Left cardiac atrium (tissue), 4 donors: Measurements from ENCODE around the gene NCOA5. TPM values are rescaled to one million over a fixed set of nuclear protein-coding genes. Genes with fewer than 3 reads are reported as not detected.

Experiments used
- ATAC-seq, 2 donors: fragments of 200-7000 bp; cut with Tn5 transposase; one replicate each; pipeline ENCODE4 v1.9.1; 2020; ENCODE audit warnings: mild to moderate bottlenecking in 2 of 2, moderate library complexity in 2 of 2
- DNase-seq: peaks from one replicate; pipeline ENCODE4 v3.0.0-alpha.2; 2020
- intact Hi-C, 2 donors: fragments of 100-400 bp; cut with DNase I; formaldehyde crosslinking; loops; one replicate each; pipeline versions ENCODE4 v1.14.1 to v1.15.1; 2022 to 2023
- long read RNA-seq: library from polyadenylated mRNA; unstranded; transcript quantifications from one replicate; pipeline ENCODE4 v2.0.0, GENCODE V29; 2021
- total RNA-seq, 2 donors: library from RNA; stranded (reverse); fragmentation: NEBNext Ultra II Directional; extraction: Animal tissue kit (Norgen Biotek cat#: 25700); gene quantifications; one replicate each; pipeline ENCODE4 v1.2.1, GENCODE V29; 2021
- donor health status: DM: no; HTN: yes; CAD: no.
- donor health status: DM: no; HTN: yes; CAD: no; lungs with severe emphysema.
- donor health status: DM: yes; HTN: yes; CAD: no.
- donor health status: Dilated cardiomyopathy.

NCOA5 gene
- 10 to 100 TPM; 19.6 to 21.1 TPM for total RNA-seq
- long read RNA-seq, transcript NCOA5-201 (8 exons, 3,220 nt), result major isoform, 8 of 24 reads
- long read RNA-seq, partial matches to known transcripts, result 10 of 24 reads
- long read RNA-seq, other reads (novel, unspliced or antisense), result 6 of 24 reads

DNA sequence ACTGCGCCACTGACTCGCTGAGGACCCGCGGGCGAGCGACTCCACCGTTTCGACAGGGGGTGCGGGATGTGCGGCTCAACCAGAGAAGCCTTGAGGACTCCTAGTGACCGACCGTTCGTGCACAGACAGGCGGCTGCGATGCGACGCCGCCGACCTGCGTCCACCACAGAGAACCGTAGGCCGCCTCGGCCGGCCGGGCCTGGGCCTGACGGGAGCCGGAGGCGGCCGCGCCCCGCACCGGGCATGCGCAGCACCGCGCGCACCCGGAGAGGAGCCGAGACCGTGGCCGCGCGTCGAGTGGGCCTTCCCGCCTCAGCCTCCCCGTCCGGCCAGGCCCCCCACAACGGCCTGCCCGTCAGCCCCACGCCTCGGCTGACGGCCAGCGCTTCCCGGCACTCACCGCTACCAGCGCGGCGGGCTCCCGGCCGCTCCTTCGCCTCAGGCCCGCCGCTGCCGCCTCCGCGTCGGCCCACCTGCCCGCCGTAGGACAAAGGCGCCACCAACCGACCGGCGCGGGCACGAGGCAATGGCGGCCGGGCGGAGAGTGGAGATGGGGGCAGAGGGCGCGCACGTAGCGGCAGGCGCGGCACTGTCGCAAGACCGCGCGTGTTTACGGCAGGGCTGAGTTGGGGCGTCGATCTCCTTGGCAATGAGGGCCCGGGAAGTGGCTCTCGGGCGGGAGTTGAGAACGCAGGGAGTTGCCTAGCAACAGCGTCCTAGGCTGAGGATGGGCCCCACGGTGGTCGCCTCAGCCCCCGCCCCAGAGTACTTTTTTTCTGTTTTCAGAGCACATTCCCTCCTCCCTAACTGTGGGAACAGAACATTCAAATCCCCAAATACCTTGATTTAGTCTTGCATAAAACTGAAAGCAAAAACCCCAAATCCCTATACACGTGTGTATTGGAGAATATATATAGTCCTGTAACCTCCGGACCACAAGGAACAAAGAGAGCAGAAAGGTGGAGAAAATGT lies at the start of gene NCOA5:
Gene NCOA5, minus strand, starts transcription at position 546 of the 972 bp plus-strand sequence. CDS start 10,538 bp downstream, outside the sequence.
- intact Hi-C loops, result no loop called here
- DNase-seq (peak; percentile 97), ATAC-seq (peak; percentile 98 to 99)

DNA sequence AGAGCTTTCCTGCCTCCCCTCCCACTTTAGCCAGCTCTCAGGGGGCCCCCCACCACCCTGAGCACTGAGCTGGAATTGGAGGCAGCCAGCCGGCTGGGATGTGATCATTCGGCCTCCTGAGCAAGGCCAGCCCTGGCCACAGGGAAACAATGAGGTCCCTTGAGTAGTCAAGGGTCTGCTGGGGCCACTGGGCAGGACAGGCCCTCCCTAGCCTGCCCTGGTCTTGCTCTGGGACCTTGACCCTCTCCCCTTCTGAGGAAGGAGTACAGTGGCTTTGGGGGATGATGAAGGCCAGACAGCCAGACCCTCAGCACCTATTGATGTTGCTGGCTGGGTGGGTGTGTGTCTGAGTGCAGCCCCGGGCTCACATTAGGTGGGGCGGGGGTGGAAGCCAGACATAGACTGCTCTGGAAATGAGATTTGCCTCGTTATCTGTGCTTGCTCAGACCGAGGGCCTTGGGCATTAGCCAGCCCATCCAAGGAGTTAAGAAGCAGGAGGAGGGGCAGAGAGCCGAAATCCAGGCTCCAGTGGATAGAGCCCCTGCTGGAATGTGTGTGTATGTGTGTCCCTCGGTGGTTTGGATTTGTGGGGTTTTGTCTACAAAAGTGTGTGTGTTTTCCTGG lies 49.6 kb upstream of the NCOA5 start:
- DNase-seq, result no peak
- no peak for ATAC-seq
- intact Hi-C loops, result no loop called here

DNA sequence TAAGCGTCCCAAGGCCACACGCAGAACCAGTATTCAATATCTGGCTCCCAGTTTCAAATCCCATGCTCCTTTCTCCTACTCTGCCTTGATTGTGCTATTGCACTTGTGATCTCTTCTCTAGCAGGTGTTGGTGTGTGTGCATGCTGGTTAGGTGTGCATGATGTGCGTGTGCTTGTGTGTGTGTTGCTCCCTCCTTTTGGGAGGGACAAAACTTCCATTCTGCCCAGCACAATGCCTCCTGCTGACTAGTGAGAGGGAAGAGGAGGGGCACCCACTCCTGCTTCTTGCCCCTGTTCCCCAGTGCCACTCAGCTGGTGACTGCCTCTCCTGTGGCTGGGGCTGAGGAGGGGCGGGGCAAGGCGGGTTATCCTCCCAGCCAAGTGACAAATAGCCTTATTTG lies 48.1 kb upstream of the NCOA5 start:
- no peak for ATAC-seq
- intact Hi-C loops, result no loop called here

DNA sequence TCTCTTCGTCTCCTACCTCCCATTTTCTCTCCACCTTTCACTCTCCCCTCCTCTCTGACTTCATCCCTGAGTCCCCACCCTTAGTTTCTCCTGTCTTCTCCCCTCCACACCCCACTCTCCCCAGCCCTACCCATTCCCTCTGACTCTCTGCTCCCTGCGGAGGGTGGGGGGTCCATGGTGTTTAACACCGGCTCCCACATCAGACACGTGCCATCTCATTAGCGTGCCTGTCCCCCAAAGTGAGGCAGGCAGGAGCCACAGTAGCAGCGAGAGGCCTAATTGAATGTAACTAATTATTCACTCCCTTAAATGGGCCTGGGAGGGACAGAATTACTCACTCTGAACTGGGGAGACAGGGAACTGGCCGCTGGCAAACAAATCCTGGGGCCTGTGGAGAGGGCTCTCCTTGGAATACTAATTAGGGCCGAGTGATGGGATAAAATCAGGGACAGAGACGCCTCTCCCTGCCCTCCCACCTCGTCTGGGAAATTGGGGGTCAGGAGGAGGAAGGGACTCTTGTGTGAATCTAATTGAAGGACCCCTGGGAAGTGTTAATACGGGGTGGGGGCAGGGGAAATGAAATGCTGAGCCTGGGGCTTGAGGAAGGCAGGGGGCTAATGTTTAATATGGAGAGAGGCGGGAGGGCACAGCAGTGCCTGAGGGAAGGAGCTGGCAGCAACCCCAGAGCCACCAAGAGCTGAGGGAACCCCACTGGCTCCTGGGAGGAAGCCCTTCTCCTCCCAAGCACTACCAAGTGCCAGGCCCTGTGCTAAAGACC lies 46.3 kb upstream of the NCOA5 start:
- intact Hi-C loops, result no loop called here
- no peak for ATAC-seq

More for the DNA sequence above, 48.1 kb upstream of the NCOA5 start:
- no peak for DNase-seq

DNA sequence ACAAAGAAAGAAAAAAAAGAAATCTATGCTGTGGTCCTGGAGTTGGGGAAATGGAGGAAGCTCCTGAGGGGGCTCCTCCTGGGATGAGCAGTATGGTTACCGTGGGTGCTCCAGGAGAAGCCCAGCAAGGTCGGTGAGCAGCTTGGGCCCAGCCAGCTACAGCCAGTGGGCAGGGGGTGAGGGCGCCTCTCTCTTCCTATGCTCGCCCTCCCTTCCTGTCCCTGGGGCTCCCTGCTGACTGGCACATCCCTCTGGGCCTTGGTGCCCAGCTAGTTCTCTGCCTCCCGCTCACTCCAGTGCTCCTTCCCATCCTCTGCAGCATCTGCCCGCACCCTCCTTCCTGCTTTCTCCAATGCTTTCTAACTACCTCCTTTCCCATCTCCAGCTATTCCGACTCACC lies 45.0 kb upstream of the NCOA5 start:
- ATAC-seq, result no peak
- intact Hi-C loops, result loop anchor here in 1 of 2 donors (5.0 kb wide), 1 partner anchor 213 kb away; no protein-coding TSS in a partner anchor
- no peak for DNase-seq

More for the DNA sequence above, 46.3 kb upstream of the NCOA5 start:
- DNase-seq, result no peak

DNA sequence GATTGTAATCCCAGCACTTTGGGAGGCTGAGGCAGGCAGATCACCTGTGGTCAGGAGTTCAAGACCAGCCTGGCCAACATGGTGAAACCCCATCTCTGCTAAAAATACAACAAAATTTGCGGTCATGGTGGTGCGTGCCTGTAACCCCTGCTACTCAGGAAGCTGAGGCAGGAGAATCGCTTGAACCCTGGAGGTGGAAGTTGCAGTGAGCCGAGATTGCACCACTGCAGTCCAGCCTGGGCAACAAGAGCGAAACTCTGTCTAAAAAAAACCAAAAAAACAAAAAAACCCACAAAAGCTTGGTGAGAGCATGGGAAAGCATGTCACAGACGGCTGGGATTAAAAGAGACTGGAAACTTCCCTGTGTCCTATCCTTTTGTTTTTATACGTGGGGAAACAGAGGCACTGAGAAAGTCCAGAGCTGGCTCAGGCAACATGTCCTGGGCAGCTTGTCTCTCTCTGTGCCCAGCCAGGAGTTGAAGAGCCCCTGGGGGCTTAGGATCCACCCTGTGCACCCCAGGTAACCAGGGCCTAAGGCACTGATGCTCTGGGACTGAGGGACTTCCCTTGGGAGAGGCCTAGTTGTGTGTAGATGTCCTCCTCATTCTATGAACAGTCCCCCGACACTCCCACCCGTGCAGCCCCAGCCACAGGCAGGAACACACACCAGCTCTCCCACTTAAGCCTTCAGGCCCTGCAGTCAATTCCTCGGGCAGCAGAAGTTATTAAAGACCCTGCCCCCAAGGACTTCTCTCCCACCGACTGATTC lies 44.3 kb upstream of the NCOA5 start:
- intact Hi-C loops, result loop anchor here (2.0 to 5.0 kb wide), 2 partner anchors 175 to 213 kb away; partner anchors contain the start of gene CDH22 (in 1 of the 2)
- DNase-seq (no peak), ATAC-seq (no peak)

DNA sequence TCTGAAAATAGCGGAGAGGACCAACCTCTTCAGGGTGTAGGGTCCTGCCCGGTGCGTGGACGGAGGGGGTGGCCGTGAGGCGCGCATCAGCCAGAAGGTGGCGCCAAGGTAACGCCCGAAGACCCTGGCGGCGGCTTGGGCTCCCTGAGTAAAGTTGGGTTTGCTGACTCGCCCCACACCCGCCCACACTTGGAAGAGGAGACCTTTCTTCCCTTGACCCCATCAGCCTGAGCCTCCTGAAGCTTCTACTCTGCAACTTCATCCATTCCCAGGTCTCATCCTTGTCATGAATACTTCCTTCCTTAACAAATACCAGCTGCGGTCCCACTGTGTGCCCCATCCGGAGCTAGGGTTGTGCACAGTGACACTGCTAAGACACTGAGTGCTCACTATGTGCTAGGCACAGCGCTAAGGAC lies 43.0 kb upstream of the NCOA5 start:
- peak; percentile 77 for DNase-seq
- peak; percentile 89 to 92 for ATAC-seq
- intact Hi-C loops, result loop anchor here (1.0 to 5.0 kb wide), 3 partner anchors 176 to 217 kb away; partner anchors contain the start of gene CDH22 (in 1 of the 2)

DNA sequence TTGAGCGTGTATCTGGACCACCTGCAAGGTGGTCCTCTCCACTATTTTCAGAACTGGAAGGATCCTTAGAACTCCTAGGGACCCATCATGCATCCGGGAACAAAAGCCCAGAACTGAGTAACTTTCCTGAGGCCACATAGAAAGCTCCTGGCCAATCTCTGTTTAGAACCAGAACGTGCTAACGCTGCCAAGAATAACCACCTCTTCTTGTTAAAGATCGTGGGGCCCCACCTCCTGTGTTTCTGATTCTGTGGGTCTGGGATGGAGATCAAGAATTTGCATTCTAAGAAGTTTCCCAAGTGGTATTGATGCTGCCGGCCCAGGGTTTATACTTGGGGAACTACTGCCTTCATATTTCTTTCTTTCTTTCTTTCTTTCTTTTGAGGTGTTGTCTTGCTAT lies 41.6 kb upstream of the NCOA5 start:
- no peak for ATAC-seq
- intact Hi-C loops, result loop anchor here in 1 of 2 donors (5.0 kb wide), 1 partner anchor 216 kb away; no protein-coding TSS in a partner anchor
- DNase-seq, result no peak

DNA sequence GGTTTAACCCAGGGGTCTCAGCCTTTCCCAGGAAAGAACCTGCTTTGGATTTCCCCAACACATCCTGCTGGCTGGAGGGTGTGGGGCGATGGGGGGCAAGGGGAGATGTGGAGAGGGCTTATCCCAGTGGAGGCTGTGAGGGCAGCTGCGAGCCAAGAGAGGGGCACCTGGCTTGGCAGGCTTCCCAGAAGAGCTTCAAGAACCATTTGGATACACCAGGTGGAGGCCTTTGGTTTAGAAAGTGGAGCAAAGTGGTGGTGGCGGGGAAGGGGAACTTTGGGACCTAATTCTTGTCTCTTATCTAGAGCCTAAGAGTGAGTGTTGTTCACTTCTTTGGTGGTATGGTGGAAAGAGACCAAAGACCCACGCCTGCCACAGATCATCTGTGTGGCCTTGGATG lies 40.8 kb upstream of the NCOA5 start:
- intact Hi-C loops, result loop anchor here in 1 of 2 donors (5.0 kb wide), 1 partner anchor 217 kb away; no protein-coding TSS in a partner anchor
- ATAC-seq, result no peak
- no peak for DNase-seq

DNA sequence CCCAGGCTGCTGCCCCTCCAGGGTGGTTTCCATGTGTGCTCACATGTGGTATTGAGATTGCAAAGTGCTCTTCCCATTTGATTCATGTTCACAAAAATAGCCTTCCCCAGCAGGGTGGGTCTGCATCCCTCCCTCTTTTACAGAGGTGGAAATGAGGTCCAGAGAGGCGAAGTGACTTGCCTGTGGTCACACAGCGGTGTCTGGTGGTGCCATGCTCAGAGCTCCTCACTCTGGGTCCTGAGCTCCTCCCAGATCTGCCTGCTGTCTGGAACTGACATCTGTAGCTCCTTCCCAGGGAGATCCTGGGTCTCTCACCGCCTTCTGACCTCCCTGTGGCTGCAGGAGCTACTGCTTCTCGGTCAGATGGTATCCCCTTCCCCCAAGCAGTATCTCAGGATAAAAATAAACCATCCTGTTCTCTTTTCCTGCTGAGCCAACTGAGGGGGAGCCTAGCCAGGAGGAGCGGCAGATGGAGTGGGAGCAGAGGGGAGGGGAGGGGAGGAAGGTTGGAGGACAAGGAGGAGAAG lies 40.3 kb upstream of the NCOA5 start:
- intact Hi-C loops, result loop anchor here in 1 of 2 donors (5.0 kb wide), 1 partner anchor 217 kb away; no protein-coding TSS in a partner anchor
- no peak for ATAC-seq
- DNase-seq, result no peak

DNA sequence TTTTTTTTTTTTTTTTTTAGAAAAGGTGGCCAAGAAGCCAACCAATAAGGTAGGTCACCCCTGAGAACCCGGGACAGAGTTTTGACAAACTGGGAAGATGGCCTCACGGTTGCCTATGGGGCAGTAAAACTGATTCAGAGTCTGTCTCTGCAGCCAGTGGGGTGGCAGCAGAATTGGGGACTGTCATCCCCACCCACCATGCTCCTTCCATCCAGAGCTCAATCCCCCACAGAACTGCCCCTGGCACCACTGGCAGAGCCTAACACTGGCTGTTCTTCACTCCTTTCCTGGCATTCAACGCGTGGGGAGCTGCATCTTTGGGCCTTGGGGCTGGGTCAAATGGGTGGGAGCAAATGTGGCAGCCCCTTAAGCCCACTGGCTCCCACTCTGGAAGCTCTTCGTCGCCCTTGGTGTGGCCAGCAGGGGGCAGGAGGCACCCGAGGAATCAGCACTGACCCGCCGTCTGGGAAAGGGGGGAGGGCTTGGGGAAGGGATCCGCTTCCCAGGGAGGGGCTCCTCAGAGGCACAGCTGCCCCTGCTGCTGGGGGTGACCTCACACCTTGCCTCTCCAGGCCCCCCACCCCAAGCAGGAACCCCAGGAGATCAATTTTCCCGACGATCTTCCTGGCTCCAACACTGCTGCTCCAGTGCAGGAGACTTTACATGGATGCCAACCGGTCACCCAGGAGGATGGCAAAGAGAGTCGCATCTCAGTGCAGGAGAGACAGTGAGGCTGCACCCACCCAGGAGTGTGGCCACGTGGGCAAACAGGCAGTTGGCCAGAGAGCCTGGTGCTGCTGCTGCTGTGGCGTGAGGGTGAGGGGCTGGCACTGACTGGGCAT lies 38.8 kb upstream of the NCOA5 start:
- intact Hi-C loops, result no loop called here
- ATAC-seq (peak in 1 of 2 donors; percentile 51), DNase-seq (peak; percentile 50)

DNA sequence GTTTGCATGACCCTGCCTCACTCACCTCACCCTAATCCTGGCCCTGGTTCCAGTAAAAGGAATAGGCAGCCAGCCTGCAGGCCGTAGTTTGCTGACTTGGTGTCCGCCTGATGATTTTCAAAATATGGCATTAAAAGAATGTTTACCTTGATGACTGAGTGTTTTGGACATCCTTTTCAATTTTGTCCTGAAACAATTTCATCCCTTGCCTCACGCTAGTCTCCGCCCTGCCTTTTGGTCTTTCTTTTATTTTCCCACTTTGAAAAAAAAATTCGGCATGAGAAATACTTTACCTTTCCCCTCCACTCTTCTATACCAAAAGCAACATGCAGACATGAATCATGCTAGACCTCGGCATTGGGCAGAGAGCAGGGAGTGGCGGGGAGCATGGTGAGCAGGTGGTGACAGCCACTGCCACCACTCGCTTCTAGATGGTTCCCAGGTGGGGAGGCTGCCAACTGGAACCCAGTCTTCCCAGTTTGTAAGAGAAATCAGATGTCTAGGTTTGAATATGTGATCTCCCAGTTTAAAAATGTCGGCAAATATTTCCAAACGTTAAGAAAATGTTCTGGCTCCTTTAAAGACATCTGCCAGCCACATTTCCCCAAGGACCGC lies 37.7 kb upstream of the NCOA5 start:
- ATAC-seq, result no peak
- intact Hi-C loops, result no loop called here
- no peak for DNase-seq

DNA sequence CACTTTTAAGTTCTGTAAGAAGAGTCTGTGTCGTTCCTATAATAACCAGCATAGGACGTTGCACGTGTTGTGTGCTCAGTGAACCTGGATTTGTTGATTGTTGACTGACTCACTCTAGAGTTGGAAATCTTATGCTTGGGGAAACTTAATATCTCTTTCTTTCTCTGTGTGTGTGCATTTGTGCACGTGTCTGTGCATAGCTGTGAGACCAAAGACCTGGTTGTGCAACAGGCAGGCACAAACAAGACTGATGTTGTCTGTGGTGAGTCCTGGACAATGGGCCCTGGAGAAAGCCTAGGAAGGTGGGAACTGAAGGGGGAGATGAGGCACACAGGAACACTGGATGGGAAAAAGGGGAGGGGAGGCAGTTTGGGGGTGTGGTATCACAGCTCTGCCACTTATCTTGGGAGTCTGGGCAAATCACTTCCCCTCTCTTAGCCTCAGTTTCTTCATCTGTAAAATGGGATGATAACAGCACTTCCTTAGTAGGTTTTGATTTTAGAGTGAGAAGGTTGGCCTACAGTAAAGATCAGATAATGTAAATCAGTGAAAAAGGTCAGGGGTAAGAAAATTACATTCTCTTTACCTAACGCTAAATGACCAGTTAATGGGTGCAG lies 36.8 kb upstream of the NCOA5 start:
- intact Hi-C loops, result no loop called here
- DNase-seq (no peak), ATAC-seq (no peak)

DNA sequence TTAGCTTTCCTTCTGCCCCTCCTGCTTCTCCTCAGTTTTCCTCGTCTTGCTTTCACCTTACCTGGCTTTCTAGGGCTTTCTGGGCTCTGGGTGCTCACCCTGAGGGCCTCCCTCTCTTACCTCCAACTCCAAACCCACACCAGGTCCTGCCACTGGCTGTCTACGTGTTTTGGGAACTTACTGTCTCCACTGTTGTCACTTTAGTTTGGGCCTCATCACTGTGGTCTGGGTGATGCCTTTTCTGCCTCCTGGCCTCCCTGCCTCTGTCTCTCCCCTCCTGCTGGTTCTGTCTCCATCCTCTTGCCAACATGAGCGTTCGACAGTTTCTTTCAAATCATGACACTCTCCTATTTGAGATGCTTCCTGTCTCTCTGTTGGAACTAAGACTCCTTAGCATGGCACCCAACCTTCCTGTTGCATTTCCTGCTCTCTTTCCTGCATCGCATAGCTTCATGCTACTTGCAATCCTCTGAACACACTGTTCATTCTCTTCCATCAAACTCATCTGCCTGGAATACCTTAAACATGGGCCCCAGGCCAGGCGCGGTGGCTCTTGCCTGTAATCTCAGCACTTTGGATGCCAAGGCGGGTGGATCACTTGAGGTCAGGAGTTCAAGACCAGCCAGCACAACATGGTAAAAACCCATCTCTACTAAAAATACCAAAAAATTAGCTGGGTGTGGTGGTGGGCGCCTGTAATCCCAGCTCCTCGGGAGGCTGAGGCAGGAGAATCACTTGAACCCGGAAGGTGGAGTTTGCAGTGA lies 33.9 kb upstream of the NCOA5 start:
- intact Hi-C loops, result no loop called here
- ATAC-seq (no peak), DNase-seq (no peak)
